ENCODE measurements around the gene FAM136A.
"Not testable (repeated sequence)": the region's sequence is repeated elsewhere in the genome, so short reads cannot be mapped to it uniquely, and the experiment has no call there.

FAM136A gene

GRCh38 chr2:70300771-70301343 lies 1.0 kb downstream of the FAM136A start:
- in situ Hi-C loops (cut with HindIII; ENCODE audit: low sequenced_read_pairs), result loop anchor here (25.0 kb wide), 1 partner anchor 336 kb away; no protein-coding TSS in a partner anchor

- in situ Hi-C loops (cut with HindIII; ENCODE audit: low sequenced_read_pairs), result not testable (repeated sequence)
These were observed 4.0 kb downstream of the FAM136A start for GRCh38 chr2:70297828-70298227.

GRCh38 chr2:70283500-70284191 lies 18.2 kb downstream of the FAM136A start:
- in situ Hi-C loops (cut with HindIII; ENCODE audit: low sequenced_read_pairs), result no loop called here

GRCh38 chr2:70282439-70282838 lies 19.4 kb downstream of the FAM136A start:
- in situ Hi-C loops (cut with HindIII; ENCODE audit: low sequenced_read_pairs), result no loop called here

GRCh38 chr2:70280242-70280798 lies 21.5 kb downstream of the FAM136A start:
- in situ Hi-C loops (cut with HindIII; ENCODE audit: low sequenced_read_pairs), result no loop called here

GRCh38 chr2:70270323-70270722 lies 31.5 kb downstream of the FAM136A start:
- in situ Hi-C loops (cut with HindIII; ENCODE audit: low sequenced_read_pairs), result no loop called here

GRCh38 chr2:70269422-70270302 lies 32.2 kb downstream of the FAM136A start:
- in situ Hi-C loops (cut with HindIII; ENCODE audit: low sequenced_read_pairs), result not testable (repeated sequence)

GRCh38 chr2:70266925-70267324 lies 34.9 kb downstream of the FAM136A start:
- in situ Hi-C loops (cut with HindIII; ENCODE audit: low sequenced_read_pairs), result not testable (repeated sequence)

GRCh38 chr2:70261501-70261900 lies 40.4 kb downstream of the FAM136A start:
- in situ Hi-C loops (cut with HindIII; ENCODE audit: low sequenced_read_pairs), result no loop called here

- in situ Hi-C loops (cut with HindIII; ENCODE audit: low sequenced_read_pairs), result no loop called here
These were observed 43.4 kb downstream of the FAM136A start for GRCh38 chr2:70258532-70258875.

- in situ Hi-C loops (cut with HindIII; ENCODE audit: low sequenced_read_pairs), result no loop called here
These were observed 46.1 kb downstream of the FAM136A start for GRCh38 chr2:70255637-70256314.

- in situ Hi-C loops (cut with HindIII; ENCODE audit: low sequenced_read_pairs), result no loop called here
These were observed 51.4 kb downstream of the FAM136A start for GRCh38 chr2:70250434-70250833.

- in situ Hi-C loops (cut with HindIII; ENCODE audit: low sequenced_read_pairs), result no loop called here
These were observed 53.6 kb downstream of the FAM136A start, which contains the start of gene TIA1 for GRCh38 chr2:70248181-70248847. Gene TIA1 (minus strand): TSS chr2:70248628. CDS start chr2:70248430, 198 bp downstream.

- in situ Hi-C loops (cut with HindIII; ENCODE audit: low sequenced_read_pairs), result no loop called here
These were observed 54.3 kb downstream of the FAM136A start for GRCh38 chr2:70247364-70248180.

Data from DLD1 (cell line).